Panc1 (cell line): Measurements from ENCODE around the gene TBC1D25. TPM values are rescaled to one million over a fixed set of nuclear protein-coding genes. Genes with fewer than 3 reads are reported as not detected.

Experiments used
- ATAC-seq: fragments of 200-7000 bp; cut with Tn5 transposase; 2 replicates; pipeline ENCODE4 v1.9.1; 2020; ENCODE audit warnings: mild to moderate bottlenecking, moderate library complexity
- BruUV-seq: library from RNA; stranded (reverse); fragments of 400-500 nt; replicated peaks from 2 replicates; lab custom pipeline; 2021; lab: Mats Ljungman, UMichigan
- CTCF ChIA-PET: fragments of 300-600 bp; sonication (Branson Sonifier 250); formaldehyde crosslinking; loops from one replicate; lab custom pipeline; 2022; ENCODE audit warnings: antibody characterized with exemption; lab: Charles Lee
- POLR2A ChIA-PET: fragments of 300-600 bp; sonication (Branson Sonifier 250); formaldehyde crosslinking; loops from one replicate; lab custom pipeline; 2022; ENCODE audit warnings: antibody characterized with exemption; lab: Charles Lee
- DNase-seq: peaks from one replicate; pipeline ENCODE4 v3.0.0-alpha.2; 2010; ENCODE audit warnings: low read depth, low spot score
- H3K27ac ChIP-seq: 2 replicates; pipeline ENCODE4 v1.5.1; 2011; ENCODE audit warnings: mild to moderate bottlenecking, low read length, inconsistent platforms
- H3K27me3 ChIP-seq: fragments of 200-500 bp; sonication (Bioruptor generic); 2 replicates; pipeline ENCODE4 v1.6.0; 2014; ENCODE audit warnings: low read length, inconsistent platforms; ENCODE audit not compliant: control insufficient read depth, insufficient read depth
- H3K36me3 ChIP-seq: fragments of 200-500 bp; sonication (Bioruptor generic); 2 replicates; pipeline ENCODE4 v1.5.1; 2014; ENCODE audit warnings: inconsistent platforms, mild to moderate bottlenecking, low read length, moderate library complexity; ENCODE audit not compliant: control insufficient read depth, insufficient read depth
- H3K4me1 ChIP-seq: 2 replicates; pipeline ENCODE4 v1.5.1; 2011; ENCODE audit warnings: inconsistent platforms, mild to moderate bottlenecking, low read length, moderate library complexity; ENCODE audit not compliant: control insufficient read depth, insufficient read depth
- H3K4me3 ChIP-seq, 2 experiments: 2 replicates each; pipeline ENCODE4 v1.5.1; 2011 to 2012; ENCODE audit warnings: low read depth in 2 of 2, low read length in 2 of 2, mild to moderate bottlenecking in 2 of 2, inconsistent platforms in 1 of 2, moderate library complexity in 1 of 2
- H3K9me3 ChIP-seq: fragments of 200-500 bp; sonication (Bioruptor generic); 2 replicates; pipeline ENCODE4 v1.5.1; 2014; ENCODE audit warnings: low read depth, mild to moderate bottlenecking, inconsistent platforms, low read length, moderate library complexity; ENCODE audit not compliant: control insufficient read depth, insufficient read depth
- POLR2AphosphoS5 ChIP-seq: IDR thresholded peaks from 2 replicates; pipeline ENCODE4 v1.6.1; 2012; ENCODE audit warnings: mild to moderate bottlenecking, low read depth, low read length, moderate library complexity
- SIN3A ChIP-seq: IDR thresholded peaks from 2 replicates; pipeline ENCODE4 v1.6.1; 2012; ENCODE audit warnings: low read depth, mild to moderate bottlenecking, low read length, moderate library complexity, borderline replicate concordance; ENCODE audit not compliant: insufficient read depth
- TCF7L2 ChIP-seq: IDR thresholded peaks from 2 replicates; pipeline ENCODE4 v1.6.1; 2011; ENCODE audit warnings: mild to moderate bottlenecking, low read depth, low read length, inconsistent platforms
- in situ Hi-C: cut with HindIII; loops from 2 replicates; pipeline ENCODE4 v1.10.0; 2016; ENCODE audit warnings: low sequenced_read_pairs, low pct_unique_long_range_greater_than_20kb
- intact Hi-C: fragments of 100-400 bp; cut with micrococcal nuclease; formaldehyde crosslinking; loops from one replicate; pipeline ENCODE4 v1.10.0; 2022; ENCODE audit not compliant: unreplicated experiment
- total RNA-seq: library from RNA; stranded (reverse); gene quantifications from one replicate; pipeline ENCODE4 v1.2.1, GENCODE V29; 2021; ENCODE audit not compliant: unreplicated experiment
- TF ChIP-seq, protein P1 (sequence below), 2 experiments: IDR thresholded peaks; 2 replicates each; pipeline ENCODE4 v1.6.1; 2011 to 2012; ENCODE audit warnings: low read depth in 2 of 2, control low read depth in 1 of 2, low read length in 1 of 2, mild to moderate bottlenecking in 1 of 2, moderate library complexity in 1 of 2; ENCODE audit not compliant: insufficient read depth in 1 of 2
- TF ChIP-seq, protein P2 (sequence below): fragments of 450-650 bp; IDR thresholded peaks from 2 replicates; pipeline ENCODE4 v1.5.1; 2017; ENCODE audit warnings: mild to moderate bottlenecking

TBC1D25 gene
- total RNA-seq, 1 experiment from 2014 or later = 29.4 TPM

GRCh38 chrX:48514126-48514806 is 25.2 kb upstream of the TBC1D25 start:
- intact Hi-C loops (no loop called here), in situ Hi-C loops (no loop called here)
- Histone ChIP-seq H3K4me3 (no peak overlapping the region), H3K4me1 (no peaks in the 10 kb centered on the region), H3K27ac (no peak overlapping the region), H3K36me3 (no peaks in the 10 kb centered on the region), H3K27me3 (no peaks in the 10 kb centered on the region), H3K9me3 (no peaks in the 10 kb centered on the region)
- DNase-seq = no peak
- ATAC-seq = no peak
- BruUV-seq = no TSS peak
- TF ChIP-seq POLR2AphosphoS5 (no peak), SIN3A (no peak), TCF7L2 (no peak)
- TF ChIP-seq, protein P1, sequence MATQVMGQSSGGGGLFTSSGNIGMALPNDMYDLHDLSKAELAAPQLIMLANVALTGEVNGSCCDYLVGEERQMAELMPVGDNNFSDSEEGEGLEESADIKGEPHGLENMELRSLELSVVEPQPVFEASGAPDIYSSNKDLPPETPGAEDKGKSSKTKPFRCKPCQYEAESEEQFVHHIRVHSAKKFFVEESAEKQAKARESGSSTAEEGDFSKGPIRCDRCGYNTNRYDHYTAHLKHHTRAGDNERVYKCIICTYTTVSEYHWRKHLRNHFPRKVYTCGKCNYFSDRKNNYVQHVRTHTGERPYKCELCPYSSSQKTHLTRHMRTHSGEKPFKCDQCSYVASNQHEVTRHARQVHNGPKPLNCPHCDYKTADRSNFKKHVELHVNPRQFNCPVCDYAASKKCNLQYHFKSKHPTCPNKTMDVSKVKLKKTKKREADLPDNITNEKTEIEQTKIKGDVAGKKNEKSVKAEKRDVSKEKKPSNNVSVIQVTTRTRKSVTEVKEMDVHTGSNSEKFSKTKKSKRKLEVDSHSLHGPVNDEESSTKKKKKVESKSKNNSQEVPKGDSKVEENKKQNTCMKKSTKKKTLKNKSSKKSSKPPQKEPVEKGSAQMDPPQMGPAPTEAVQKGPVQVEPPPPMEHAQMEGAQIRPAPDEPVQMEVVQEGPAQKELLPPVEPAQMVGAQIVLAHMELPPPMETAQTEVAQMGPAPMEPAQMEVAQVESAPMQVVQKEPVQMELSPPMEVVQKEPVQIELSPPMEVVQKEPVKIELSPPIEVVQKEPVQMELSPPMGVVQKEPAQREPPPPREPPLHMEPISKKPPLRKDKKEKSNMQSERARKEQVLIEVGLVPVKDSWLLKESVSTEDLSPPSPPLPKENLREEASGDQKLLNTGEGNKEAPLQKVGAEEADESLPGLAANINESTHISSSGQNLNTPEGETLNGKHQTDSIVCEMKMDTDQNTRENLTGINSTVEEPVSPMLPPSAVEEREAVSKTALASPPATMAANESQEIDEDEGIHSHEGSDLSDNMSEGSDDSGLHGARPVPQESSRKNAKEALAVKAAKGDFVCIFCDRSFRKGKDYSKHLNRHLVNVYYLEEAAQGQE (IDR thresholded peaks at IDR 0.05; ENCODE audit: insufficient read depth in 1 of 2, low read depth in 2 of 2, low read length in 1 of 2) = no peak
- TF ChIP-seq, protein P2, sequence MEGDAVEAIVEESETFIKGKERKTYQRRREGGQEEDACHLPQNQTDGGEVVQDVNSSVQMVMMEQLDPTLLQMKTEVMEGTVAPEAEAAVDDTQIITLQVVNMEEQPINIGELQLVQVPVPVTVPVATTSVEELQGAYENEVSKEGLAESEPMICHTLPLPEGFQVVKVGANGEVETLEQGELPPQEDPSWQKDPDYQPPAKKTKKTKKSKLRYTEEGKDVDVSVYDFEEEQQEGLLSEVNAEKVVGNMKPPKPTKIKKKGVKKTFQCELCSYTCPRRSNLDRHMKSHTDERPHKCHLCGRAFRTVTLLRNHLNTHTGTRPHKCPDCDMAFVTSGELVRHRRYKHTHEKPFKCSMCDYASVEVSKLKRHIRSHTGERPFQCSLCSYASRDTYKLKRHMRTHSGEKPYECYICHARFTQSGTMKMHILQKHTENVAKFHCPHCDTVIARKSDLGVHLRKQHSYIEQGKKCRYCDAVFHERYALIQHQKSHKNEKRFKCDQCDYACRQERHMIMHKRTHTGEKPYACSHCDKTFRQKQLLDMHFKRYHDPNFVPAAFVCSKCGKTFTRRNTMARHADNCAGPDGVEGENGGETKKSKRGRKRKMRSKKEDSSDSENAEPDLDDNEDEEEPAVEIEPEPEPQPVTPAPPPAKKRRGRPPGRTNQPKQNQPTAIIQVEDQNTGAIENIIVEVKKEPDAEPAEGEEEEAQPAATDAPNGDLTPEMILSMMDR = no peak
- ChIA-PET POLR2A (interaction anchor here (0.5 kb wide), 1 partner anchor 946 kb away, joined by 3 read pairs; no protein-coding TSS in a partner anchor), CTCF (no interaction called here)

DNA sequence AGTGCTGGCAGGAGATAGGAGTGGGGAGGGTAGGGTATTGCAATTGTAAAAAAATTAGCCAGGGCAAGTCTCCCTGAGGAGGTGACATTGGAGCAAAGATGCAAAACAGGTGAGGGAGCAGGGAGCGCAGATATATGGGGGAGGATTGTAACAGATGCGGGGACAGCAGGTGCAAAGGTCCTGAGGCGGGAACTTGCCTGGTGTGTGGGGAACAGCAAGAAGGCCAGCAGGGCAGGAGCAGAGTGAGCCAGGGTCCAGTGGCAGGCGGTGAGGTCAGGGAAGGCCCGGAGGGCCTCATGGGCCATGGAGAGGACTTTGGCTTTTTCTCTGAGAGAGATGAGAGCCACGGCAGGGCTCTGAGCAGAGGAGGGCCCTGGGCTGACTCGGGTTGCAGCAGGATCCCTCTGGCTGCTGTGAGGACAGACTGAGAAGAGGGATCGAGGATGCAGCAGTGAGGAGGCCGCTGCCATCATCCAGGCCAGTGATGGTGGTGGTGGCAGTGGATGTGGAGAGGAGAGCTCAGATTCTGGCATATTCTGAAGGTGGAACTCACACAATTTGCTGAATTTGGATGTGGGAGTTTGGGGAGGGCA is 24.6 kb upstream of the TBC1D25 start:
- CTCF ChIA-PET = no interaction called here
- Histone ChIP-seq H3K4me3 (no peak overlapping the region), H3K27ac (no peak overlapping the region), H3K4me1 (no peaks in the 10 kb centered on the region), H3K36me3 (no peaks in the 10 kb centered on the region), H3K9me3 (no peaks in the 10 kb centered on the region), H3K27me3 (no peaks in the 10 kb centered on the region)
- no TSS peak for BruUV-seq
- in situ Hi-C loops (no loop called here), intact Hi-C loops (no loop called here)
- ATAC-seq = no peak
- TF ChIP-seq, protein P2 = no peak
- no peak for TF ChIP-seq POLR2AphosphoS5
- no peak for TF ChIP-seq TCF7L2
- TF ChIP-seq, protein P1 (IDR thresholded peaks at IDR 0.05; ENCODE audit: insufficient read depth in 1 of 2, low read depth in 2 of 2, low read length in 1 of 2) = no peak
- TF ChIP-seq SIN3A = no peak
- POLR2A ChIA-PET = no interaction called here
- no peak for DNase-seq
